Stimulated activated CD4-positive, alpha-beta T cell treated with anti-CD3 and anti-CD28 coated beads, TNF-alpha, amount 100 ng/mL, for 24 hours (primary cell): Measurements from ENCODE around the gene TANC2.

ENCODE experiments used
- DNase-seq, 3 experiments: peaks; one replicate each; pipeline ENCODE4 v3.0.0-alpha.2; 2020; ENCODE audit warnings: low read depth in 3 of 3

TANC2 gene

DNA sequence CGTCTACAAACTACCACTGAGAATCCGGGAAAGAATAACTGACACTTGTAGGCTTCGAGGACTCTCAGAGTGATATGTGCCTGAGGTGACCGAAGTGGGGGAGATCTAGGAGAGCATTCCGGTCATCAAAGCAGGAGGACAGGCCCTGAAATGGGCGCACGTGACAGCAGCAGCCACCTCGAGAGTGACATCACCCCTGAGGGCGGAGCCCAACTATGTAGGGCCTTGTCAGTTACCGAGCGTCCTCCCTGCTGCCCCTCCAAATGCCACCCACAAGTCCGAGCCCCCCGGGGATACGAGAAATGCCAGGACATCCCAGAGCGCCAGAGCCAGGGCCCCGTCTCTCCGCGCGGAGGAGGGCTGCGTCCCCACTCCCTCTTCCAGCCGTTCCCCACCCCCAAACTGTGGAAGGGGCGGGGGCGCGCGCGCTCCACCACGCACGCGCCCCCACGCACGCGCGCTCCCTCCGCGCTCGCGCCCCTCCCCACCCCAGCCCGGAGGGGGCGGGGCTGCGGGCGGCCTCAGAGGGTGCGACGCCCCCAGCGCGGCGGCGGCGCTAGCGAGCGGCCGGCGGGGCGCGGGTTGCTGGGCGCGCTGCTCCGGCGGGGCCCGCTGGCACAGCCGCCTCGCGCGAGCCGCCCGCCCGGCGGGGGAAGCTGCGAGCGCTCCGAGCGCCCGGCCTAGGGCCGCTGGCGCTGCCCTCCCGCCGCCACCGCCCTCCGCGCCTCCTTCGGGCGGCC lies at the start of gene TANC2:
Gene TANC2 (plus strand): TSS at position 550 of the 740 bp plus-strand sequence. CDS start 43,325 bp downstream, outside the sequence.
- DNase-seq = peak; percentile 26 to 65 (median 38)

DNA sequence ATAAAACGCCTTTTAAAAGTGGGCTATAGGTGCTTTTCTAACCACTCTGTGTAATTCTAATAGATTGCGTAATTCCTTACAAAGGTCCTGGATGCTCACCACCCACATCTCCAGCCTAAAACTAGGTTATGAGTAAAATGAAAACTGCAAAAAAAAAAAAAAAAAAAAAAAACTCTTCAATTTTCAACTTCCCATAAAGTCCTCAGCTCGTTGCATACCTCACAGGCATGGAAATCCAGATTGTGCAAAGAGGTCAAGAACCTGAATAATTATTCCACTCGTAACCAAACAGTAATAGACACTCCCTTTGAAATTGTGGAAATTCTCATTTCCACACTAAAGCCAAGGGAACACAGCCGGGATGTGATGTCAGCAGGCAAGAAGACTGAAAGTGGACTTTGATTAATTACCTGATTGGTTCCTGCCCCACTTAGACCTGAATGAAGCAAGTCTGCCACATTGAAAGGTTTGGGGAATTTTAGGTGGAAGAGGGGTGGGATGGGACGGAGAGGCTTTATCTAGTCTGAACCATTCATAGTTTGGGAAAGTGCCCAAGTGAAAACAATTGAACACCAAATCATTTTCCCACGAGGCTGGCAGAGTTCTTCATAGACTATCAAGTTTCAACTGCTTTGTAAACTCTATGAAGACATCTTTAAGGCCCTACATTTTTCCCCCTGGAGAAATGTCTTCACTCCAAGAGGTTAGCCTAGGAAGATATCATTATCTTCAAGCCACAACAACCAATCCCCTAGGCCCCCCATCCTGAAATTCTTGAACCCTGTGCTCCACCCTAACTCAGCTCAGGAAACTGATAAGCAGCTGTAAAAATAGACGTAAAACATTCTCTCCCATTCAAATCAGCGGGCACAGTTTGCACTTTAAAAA lies 49.1 kb upstream of the TANC2 start:
- DNase-seq = no peak

DNA sequence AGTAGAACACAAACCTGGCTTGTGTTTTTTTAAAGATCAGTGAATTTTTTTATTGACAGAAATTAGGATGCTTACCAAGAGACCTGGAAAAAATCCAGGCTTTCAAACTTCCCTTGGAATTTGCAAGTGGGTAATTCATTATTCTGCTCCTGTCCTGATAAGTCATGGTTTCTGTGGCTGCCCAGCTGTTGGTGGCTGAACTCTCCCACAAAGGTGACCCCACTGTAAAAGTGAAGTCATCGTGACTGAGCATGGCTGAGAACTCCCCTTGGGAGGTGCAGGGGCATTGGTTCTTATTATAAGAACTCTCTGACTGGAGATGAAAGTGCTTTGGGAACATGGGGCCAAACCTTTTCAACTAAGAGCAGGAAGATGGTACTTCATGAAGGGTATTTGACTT lies 46.6 kb upstream of the TANC2 start:
- no peak for DNase-seq

DNA sequence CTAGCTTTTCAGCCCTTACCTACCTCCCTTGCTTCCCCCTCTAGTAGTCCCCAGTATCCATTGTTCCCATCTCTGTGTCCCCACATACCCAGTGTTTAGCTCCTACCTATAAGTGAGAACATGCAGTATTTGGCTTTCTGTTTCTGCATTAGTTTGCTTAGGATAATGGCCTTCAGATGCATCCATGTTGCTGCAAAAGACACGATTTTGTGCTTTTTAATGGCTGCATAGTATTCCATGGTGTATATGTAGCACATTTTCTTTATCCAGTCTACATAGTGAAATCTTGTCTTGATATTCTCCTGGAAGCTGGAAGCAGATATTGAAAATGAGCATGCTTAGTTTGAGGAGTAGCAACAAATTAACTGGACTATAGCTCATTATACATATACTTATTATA lies 45.7 kb upstream of the TANC2 start:
- DNase-seq = no peak

DNA sequence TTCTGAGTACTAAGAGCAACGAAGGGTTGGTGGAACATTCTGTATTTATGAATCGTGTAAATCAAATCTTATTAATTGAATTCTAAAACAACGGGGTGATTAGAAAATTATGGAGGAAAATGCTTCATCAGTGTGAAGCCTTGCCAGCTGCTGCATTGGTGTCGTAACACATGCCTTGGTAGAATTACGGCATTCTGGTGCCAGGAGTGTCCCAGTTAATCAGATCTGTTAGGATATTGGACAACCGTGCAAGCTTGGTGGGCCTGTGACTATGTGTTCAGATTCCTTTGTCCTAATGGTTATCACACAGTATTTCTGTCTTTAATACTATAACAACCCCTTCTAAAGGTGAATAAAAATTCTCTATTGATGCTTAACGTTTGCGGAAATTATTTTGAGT lies 44.2 kb upstream of the TANC2 start:
- DNase-seq = no peak

DNA sequence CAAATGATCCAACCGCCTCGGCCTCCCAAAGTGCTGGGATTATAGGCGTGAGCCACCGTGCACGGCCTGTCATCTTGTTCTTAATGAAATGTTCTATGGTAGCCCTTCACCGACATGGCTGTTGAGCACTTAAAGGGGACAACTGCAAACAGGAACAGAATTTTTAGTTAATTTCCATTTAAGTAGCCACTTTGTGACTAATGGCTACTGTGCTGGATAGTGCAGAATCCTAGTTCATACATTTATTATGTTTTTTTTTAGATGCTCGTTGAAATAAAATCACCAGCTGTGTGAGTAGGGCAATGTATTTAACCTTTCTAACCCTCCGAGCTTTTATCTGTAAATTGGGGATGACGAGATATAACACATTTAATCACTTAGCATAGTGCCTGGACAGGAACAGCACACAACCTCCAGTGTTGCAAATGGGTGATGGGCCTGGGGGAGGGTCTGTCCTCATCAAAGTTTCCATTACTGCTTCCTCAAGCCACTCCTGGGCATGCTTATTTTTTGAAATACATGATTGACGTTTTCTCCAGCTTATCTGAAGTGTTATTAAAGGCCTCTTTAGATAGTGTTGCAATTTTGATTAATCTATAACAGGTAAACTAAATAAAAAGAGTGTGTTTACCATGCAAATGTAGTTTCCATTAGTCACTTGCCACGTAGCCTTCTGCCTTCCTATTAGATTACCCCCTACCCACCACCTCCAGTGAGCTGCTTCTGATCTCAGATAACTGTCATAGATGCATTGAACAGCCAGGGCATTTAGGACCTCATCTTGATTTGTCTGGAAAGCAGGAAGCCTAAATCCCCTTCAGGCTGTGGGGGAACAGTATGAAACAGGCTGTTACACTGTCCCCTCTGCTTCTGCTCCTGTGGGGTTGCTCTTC lies 42.5 kb upstream of the TANC2 start:
- DNase-seq = no peak

DNA sequence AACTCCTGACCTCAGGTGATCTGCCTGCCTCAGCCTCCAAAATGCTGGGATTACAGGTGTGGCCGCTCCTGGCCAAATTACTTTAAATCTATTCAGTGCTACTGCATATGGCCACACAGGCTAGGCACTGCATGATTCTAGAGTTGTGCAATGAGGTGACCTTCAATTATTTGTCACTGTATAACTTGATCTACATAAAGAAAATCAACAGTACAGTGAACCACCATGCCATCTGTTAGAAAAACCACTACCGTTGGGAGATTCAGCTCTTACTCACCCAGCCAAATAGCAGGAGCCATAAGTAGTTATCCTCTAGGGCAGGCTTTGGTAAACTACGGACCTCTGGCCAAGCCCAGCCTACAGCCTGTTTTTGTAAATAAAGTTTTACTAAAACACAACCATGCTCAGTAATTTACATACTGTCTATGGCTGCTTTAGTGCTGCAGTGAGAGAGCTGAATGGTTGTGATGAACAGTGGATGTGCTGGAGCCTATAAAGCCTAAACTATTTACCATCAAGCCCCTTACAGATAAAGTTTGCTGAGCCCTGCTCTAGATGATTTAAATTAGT lies 40.7 kb upstream of the TANC2 start:
- DNase-seq = no peak

DNA sequence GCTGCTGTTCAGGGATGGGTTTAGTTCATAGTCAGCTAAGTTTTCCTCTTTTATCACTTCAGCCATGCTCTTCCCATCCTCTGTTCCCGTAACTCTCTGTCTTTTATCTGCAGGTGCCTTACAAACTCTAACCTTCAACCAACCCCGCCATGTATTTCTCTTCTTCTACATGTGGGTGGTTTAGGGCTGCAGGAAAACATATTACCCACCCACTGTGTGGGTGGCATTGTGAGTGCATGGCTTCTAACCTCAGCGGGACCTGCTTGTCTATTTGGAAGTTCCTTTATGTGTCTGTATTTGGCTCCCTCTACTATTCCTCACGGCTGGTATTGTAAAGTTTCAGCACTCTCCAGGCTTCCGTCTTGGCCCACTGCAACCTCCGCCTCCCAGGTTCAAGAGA lies 39.0 kb upstream of the TANC2 start:
- DNase-seq = no peak

DNA sequence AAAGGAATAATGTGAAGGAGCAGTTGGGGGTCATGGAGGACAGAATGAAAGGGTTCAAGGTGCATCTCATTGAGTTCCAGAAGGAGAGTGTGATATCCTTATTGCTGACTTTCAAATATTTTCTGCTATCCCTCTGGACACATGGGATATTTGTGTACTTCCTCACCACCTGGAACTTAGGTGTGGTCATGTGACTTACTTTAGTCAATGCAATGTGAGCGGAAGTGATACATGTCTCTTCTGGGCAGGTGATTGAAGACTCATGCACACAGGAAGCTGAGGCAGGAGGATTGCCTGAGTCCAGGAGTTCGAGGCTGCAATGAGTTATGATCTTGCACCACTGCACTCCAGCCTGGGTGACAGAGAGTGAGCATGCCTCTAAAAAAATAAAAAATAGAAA lies 36.7 kb upstream of the TANC2 start:
- DNase-seq = no peak

DNA sequence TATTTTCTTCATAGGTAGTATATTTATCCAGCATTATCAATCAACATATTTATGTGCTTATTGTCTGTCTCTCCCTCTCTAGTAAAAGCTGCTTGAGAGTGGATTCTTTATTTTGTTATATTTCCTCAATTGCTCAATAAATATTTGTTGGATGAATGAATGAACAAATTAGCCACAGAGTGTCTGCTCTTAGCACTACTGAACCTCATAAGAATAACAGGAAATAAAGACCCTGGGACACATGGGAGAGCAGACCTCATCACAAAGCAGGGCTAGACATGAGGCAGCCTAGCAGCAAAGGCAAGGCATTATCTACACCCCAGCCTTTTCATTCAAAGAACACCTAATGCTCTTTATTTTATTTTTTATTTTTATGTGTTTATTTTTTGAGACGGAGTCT lies 34.9 kb upstream of the TANC2 start:
- no peak for DNase-seq

DNA sequence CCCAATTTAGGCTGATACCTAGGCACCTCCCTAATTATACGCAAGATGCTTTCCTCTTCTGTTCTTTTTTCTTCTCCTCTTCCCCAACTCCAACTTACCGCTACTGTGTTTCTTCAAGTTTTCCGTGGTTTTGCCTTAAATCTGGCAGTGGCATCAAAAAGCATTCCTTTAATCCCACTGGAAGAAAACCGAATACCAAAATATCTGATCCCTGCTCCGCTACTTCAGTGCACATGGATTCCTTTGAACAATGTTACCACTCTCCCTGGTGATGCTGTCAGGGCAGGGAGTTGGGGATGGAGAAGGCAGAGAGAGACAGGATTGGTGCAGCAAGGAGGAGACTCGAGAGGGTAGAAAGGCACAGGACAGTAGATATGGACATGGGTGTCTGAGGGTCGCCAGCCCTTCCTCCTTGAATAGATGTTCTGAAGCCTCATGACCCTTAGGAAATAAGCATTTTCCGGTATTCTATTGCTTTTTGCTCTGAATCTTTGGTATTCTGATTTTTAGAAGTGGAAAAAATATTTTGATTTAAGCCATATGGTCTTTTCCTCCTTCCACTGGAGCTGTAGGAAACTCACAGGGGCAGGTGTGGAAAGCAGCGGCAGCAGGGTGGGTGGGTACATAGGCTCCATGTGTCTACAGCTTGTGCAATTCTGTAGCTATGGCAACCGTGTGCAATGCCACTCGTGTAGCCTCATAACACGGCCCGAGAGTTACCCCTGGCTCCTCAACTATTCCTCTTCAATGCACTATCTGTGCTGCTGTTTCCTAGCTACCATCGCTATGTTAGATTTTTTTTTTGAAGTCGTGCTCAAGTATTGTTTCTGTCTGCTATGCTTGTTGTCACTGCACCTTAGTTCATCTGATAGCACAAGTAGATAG lies 32.3 kb upstream of the TANC2 start:
- DNase-seq = no peak

DNA sequence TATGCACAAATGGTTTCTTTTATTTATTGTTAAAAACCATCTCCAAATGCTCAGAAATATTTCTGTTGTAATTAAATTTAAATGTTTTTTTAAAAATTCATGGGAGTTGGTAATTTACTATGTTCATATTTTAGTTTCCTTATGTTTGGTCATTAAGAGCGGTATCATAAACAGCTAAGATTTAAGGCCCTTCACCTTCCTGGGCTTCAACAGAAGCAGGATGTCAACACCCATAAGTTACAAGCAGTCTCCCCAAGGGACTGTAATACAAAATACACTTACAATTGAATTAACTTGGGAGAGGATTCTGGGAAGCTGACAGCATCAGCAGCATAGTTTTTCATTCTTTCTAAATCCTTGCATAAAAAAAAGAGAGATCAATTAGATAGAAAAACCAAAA lies 30.9 kb upstream of the TANC2 start:
- DNase-seq = no peak

DNA sequence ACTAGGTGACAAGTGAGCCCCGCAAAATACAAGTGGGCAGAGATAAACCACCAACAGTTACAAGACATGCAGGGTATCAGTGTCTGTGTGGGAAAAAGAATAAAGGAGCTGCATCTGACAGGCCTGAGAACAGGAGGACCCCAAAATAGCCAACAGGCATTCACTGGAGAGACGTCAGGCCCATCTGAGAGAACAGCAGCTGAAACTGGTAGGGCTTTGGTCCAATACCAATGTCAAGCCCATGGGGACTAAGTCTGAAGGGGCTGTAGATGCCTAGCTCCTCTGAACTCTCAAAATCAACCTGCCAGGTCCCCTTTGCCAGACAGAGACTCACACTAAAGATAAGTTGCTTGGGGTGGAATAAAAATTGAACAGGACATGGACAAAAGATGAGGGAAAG lies 30.5 kb upstream of the TANC2 start:
- no peak for DNase-seq

DNA sequence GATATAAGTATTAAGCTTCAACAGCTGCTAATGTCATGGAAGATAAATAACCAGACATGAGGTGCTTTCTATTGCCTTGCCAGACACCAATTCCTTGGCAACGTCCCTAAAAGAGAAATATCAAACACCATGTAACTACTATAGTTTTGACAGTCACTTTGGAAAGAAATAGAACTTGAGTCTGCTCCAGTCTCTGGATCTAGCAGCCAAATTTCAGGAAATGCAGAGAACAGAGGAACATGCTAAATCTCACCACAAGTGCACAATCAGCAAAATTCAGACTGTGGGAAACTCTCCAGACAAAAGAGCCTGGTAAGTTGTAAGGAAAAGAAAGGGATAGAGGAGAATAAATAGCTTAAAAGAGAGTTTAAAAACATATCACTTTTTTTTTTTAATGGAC lies 28.4 kb upstream of the TANC2 start:
- no peak for DNase-seq

DNA sequence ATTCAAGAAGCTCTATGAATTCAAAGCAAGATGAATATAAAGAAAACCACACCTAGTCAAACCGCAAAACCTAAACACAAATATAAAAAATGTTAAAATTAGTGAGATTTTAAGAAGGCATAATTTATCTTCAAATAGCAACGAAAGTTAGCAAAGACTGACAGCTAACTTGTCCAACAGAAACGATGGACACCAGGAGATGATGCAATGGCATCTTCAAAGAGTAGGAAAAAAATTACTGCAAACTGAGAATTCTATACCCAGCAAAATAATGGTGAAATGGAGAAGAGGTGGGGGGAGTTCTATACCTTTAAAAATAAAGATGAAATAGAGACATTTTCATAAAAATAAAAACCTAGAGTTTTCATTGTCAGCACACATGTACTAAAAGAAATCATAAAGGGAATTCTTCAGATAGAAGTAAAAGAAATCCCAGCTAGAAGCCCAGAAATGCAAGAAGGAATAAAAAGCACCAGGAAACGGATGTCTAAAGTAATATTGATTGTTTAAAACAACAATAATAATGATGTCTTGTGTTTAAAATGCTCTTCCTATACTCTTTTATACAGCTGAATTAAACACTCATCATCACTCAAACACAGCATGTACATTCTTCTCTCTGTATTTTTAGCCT lies 24.6 kb upstream of the TANC2 start:
- no peak for DNase-seq

DNA sequence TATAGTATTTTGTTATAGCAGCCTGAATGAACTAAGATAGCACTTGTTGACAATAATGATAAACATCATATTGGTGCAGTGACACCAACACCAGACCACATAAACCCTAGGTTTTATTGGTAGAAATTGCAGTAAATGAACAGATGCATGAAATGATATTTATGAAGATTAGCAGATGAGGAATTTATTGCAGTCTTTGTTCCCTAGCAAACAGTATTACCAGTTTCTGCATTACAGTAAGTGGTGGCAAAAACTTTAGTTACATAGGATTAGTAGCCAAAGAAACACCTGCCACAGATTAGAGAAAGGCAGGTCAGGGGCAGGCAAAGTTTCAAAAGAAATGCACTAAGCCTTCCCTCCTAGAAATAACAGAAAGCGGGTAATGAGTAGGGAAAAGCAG lies 17.7 kb upstream of the TANC2 start:
- no peak for DNase-seq

DNA sequence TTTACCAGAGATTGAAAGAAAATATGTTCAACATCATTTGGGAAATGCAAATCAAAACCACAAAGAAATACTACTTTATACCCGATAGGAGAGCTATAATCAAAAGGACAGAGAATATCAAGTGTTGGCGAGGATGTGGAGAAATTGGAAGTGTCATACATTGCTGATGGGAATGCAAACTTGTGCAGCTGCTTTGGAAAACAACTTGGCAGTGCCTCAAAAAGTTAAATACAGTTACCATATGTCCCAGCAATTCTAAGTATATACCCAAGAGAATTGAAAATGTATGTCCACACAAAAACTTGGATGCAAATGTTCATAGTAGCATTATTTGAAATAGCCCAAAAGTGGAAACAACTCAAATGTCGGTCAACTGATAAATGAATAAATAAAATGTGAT lies 17.0 kb upstream of the TANC2 start:
- DNase-seq = no peak

DNA sequence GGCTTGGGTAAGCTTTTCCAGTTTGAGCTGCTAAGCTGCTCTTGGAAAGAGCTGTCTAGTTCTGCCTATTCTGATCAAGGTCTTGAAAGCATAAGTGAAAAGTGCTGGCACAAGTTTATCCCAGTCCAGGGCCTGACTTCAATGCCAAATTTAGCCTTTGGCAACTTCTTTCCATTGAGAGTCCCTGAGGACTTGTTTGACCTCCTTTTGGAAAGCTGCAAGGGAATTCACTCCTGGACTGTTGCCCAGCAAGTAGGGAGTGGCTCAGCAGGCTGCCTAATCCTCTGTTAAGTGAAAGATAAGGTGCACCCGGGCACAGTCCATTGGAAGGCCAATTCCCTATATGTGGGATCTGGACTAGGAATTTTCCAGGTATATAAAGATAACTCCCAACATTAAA lies 16.0 kb upstream of the TANC2 start:
- no peak for DNase-seq

DNA sequence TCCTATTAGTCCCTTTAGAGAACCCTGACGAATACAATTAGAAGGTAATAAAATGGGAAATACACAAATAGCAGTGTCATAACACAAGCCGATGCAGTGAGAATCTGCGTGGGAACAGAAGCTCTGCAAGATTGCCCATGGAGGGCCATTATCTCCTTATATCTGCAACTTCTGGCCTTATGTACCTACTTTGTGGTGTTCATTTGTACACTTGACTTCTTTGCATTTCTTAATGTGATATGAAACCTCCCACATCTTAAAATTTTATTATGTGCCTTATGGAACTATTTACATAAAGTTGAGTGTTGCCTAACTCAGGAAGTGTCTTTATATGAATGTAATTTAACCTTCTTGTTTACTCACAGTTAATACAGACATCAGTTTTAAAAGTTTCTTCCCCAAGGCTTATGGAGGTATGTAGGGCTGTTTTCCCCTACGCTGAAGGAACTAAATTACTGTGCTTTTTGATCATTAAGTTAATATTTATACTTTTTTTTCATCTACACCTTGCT lies 10.1 kb upstream of the TANC2 start:
- DNase-seq = no peak

DNA sequence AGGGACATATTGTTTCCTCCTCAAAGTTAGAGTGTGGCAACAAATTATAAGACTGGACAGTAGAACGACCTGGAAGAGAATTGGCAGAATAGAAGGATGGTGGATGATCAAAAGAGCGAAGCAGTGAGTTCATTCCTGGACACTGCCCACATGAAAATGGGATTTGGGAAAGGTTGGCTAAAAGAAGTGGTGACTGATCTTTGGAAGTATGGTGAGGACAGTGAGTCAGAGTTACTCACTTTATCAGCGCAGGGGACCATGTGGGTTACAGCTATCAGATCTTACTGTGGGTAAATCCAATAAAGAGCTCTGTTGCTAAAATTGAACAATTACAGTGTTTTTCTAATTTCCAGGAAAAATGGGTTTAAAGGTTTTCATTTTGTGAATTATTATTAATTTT lies 2.7 kb upstream of the TANC2 start:
- DNase-seq = no peak
